ENCODE data around the gene TPK1. TPM values are rescaled to one million over a fixed set of nuclear protein-coding genes. Genes with fewer than 3 reads are reported as not detected.
A peak's percentile ranks its signal among the peaks of the same experiment; 100 is the strongest.
"Not testable (repeated sequence)": the region's sequence is repeated elsewhere in the genome, so short reads cannot be mapped to it uniquely, and the experiment has no call there.

TPK1 gene
- total RNA-seq, 2 donors from 2014 or later = 19.9 to 20.6 TPM

- H3K27ac Mint-ChIP-seq = peak overlapping the region; percentile 7
- H3K9me3 Mint-ChIP-seq = no peaks in the 10 kb centered on the region
- H3K4me3 Mint-ChIP-seq = no peak overlapping the region
- H3K27me3 Mint-ChIP-seq = no peaks in the 10 kb centered on the region
- peaks cover 5% of the 10 kb centered on the region for H3K4me1 Mint-ChIP-seq
- ATAC-seq (replicated peaks) = no peak
- peaks cover 2% of the 10 kb centered on the region for H3K36me3 Mint-ChIP-seq (ENCODE audit: low read depth)
Measured at GRCh38 chr7:144736880-144737493, 98.9 kb downstream of the TPK1 start.

GRCh38 chr7:144735505-144736276, 100.2 kb downstream of the TPK1 start:
- H3K9me3 Mint-ChIP-seq = no peaks in the 10 kb centered on the region
- no peak for ATAC-seq (replicated peaks)
- H3K4me3 Mint-ChIP-seq = no peak overlapping the region
- H3K27ac Mint-ChIP-seq = no peak overlapping the region
- peaks cover 5% of the 10 kb centered on the region for H3K4me1 Mint-ChIP-seq
- peaks cover 4% of the 10 kb centered on the region for H3K36me3 Mint-ChIP-seq (ENCODE audit: low read depth)
- no peaks in the 10 kb centered on the region for H3K27me3 Mint-ChIP-seq

GRCh38 chr7:144731661-144732351, 104.0 kb downstream of the TPK1 start:
- no peaks in the 10 kb centered on the region for H3K4me1 Mint-ChIP-seq
- no peak overlapping the region for H3K27ac Mint-ChIP-seq
- H3K36me3 Mint-ChIP-seq (ENCODE audit: low read depth) = peaks cover 4% of the 10 kb centered on the region

GRCh38 chr7:144730224-144730623, 105.6 kb downstream of the TPK1 start:
- Mint-ChIP-seq H3K4me1 (no peaks in the 10 kb centered on the region), H3K27ac (no peak overlapping the region), H3K27me3 (no peaks in the 10 kb centered on the region), H3K36me3 (ENCODE audit: low read depth) (peaks cover 4% of the 10 kb centered on the region), H3K9me3 (no peaks in the 10 kb centered on the region), H3K4me3 (no peak overlapping the region)
- ATAC-seq (replicated peaks) = no peak

More at GRCh38 chr7:144731661-144732351, 104.0 kb downstream of the TPK1 start:
- Mint-ChIP-seq H3K27me3 (no peaks in the 10 kb centered on the region), H3K9me3 (no peaks in the 10 kb centered on the region), H3K4me3 (no peak overlapping the region)
- no peak for ATAC-seq (replicated peaks)

- Mint-ChIP-seq H3K27me3 (no peaks in the 10 kb centered on the region), H3K4me1 (no peaks in the 10 kb centered on the region)
Measured at GRCh38 chr7:144729226-144729625, 106.6 kb downstream of the TPK1 start.

GRCh38 chr7:144728551-144728950, 107.3 kb downstream of the TPK1 start:
- no peaks in the 10 kb centered on the region for H3K9me3 Mint-ChIP-seq
- H3K27me3 Mint-ChIP-seq = no peaks in the 10 kb centered on the region
- no peak overlapping the region for H3K27ac Mint-ChIP-seq
- no peak overlapping the region for H3K4me3 Mint-ChIP-seq
- H3K4me1 Mint-ChIP-seq = no peaks in the 10 kb centered on the region
- ATAC-seq (replicated peaks) = no peak
- H3K36me3 Mint-ChIP-seq (ENCODE audit: low read depth) = peaks cover 4% of the 10 kb centered on the region

More at GRCh38 chr7:144729226-144729625, 106.6 kb downstream of the TPK1 start:
- Mint-ChIP-seq H3K36me3 (ENCODE audit: low read depth) (peaks cover 4% of the 10 kb centered on the region), H3K9me3 (no peaks in the 10 kb centered on the region), H3K27ac (no peak overlapping the region), H3K4me3 (no peak overlapping the region)
- no peak for ATAC-seq (replicated peaks)

GRCh38 chr7:144726840-144727239, 109.0 kb downstream of the TPK1 start:
- H3K27ac Mint-ChIP-seq; H3K4me1 Mint-ChIP-seq; H3K36me3 Mint-ChIP-seq (ENCODE audit: low read depth); H3K9me3 Mint-ChIP-seq; H3K27me3 Mint-ChIP-seq; ATAC-seq (replicated peaks); H3K4me3 Mint-ChIP-seq: not testable (repeated sequence)

GRCh38 chr7:144725070-144725469, 110.8 kb downstream of the TPK1 start:
- no peaks in the 10 kb centered on the region for H3K27me3 Mint-ChIP-seq
- H3K4me3 Mint-ChIP-seq = no peak overlapping the region
- peaks cover 5% of the 10 kb centered on the region for H3K4me1 Mint-ChIP-seq
- no peaks in the 10 kb centered on the region for H3K36me3 Mint-ChIP-seq (ENCODE audit: low read depth)
- H3K9me3 Mint-ChIP-seq = peaks cover 6% of the 10 kb centered on the region
- H3K27ac Mint-ChIP-seq = no peak overlapping the region
- no peak for ATAC-seq (replicated peaks)

GRCh38 chr7:144723301-144723700, 112.6 kb downstream of the TPK1 start:
- peaks cover 6% of the 10 kb centered on the region for H3K9me3 Mint-ChIP-seq
- ATAC-seq (replicated peaks) = no peak
- no peak overlapping the region for H3K4me3 Mint-ChIP-seq
- H3K27me3 Mint-ChIP-seq = no peaks in the 10 kb centered on the region
- H3K4me1 Mint-ChIP-seq = peaks cover 5% of the 10 kb centered on the region
- no peak overlapping the region for H3K27ac Mint-ChIP-seq
- H3K36me3 Mint-ChIP-seq (ENCODE audit: low read depth) = no peaks in the 10 kb centered on the region

- peaks cover 6% of the 10 kb centered on the region for H3K9me3 Mint-ChIP-seq
- no peaks in the 10 kb centered on the region for H3K36me3 Mint-ChIP-seq (ENCODE audit: low read depth)
- H3K27ac Mint-ChIP-seq = no peak overlapping the region
- H3K27me3 Mint-ChIP-seq = no peaks in the 10 kb centered on the region
- peaks cover 5% of the 10 kb centered on the region for H3K4me1 Mint-ChIP-seq
- no peak overlapping the region for H3K4me3 Mint-ChIP-seq
- ATAC-seq (replicated peaks) = no peak
Measured at GRCh38 chr7:144720710-144721109, 115.1 kb downstream of the TPK1 start.

- H3K27me3 Mint-ChIP-seq = no peaks in the 10 kb centered on the region
- H3K4me1 Mint-ChIP-seq = peaks cover 5% of the 10 kb centered on the region
- H3K36me3 Mint-ChIP-seq (ENCODE audit: low read depth) = no peaks in the 10 kb centered on the region
- no peak overlapping the region for H3K4me3 Mint-ChIP-seq
- H3K9me3 Mint-ChIP-seq = peaks cover 6% of the 10 kb centered on the region
- ATAC-seq (replicated peaks) = no peak
- H3K27ac Mint-ChIP-seq = no peak overlapping the region
Measured at GRCh38 chr7:144720149-144720548, 115.7 kb downstream of the TPK1 start.

- Mint-ChIP-seq H3K27me3 (no peaks in the 10 kb centered on the region), H3K27ac (no peak overlapping the region), H3K9me3 (peaks cover 6% of the 10 kb centered on the region), H3K36me3 (ENCODE audit: low read depth) (no peaks in the 10 kb centered on the region), H3K4me1 (peaks cover 5% of the 10 kb centered on the region), H3K4me3 (no peak overlapping the region)
- ATAC-seq (replicated peaks) = no peak
Measured at GRCh38 chr7:144717720-144718119, 118.1 kb downstream of the TPK1 start.

GRCh38 chr7:144713850-144714249, 122.0 kb downstream of the TPK1 start:
- Mint-ChIP-seq H3K27me3 (no peaks in the 10 kb centered on the region), H3K4me3 (no peak overlapping the region), H3K27ac (no peak overlapping the region), H3K4me1 (no peaks in the 10 kb centered on the region), H3K9me3 (no peaks in the 10 kb centered on the region), H3K36me3 (ENCODE audit: low read depth) (no peaks in the 10 kb centered on the region)
- no peak for ATAC-seq (replicated peaks)

GRCh38 chr7:144710791-144711190, 125.1 kb downstream of the TPK1 start:
- no peaks in the 10 kb centered on the region for H3K9me3 Mint-ChIP-seq
- H3K4me1 Mint-ChIP-seq = no peaks in the 10 kb centered on the region
- no peaks in the 10 kb centered on the region for H3K27me3 Mint-ChIP-seq
- ATAC-seq (replicated peaks) = no peak
- no peaks in the 10 kb centered on the region for H3K36me3 Mint-ChIP-seq (ENCODE audit: low read depth)
- H3K27ac Mint-ChIP-seq = no peak overlapping the region
- H3K4me3 Mint-ChIP-seq = no peak overlapping the region

- Mint-ChIP-seq H3K27ac (no peak overlapping the region), H3K9me3 (peaks cover 6% of the 10 kb centered on the region), H3K4me1 (no peaks in the 10 kb centered on the region), H3K4me3 (no peak overlapping the region), H3K27me3 (no peaks in the 10 kb centered on the region), H3K36me3 (ENCODE audit: low read depth) (peaks cover 6% of the 10 kb centered on the region)
- no peak for ATAC-seq (replicated peaks)
Measured at GRCh38 chr7:144709066-144709465, 126.8 kb downstream of the TPK1 start.
